ENCODE results near the gene BCL3. TPM values are rescaled to one million over a fixed set of nuclear protein-coding genes. Genes with fewer than 3 reads are reported as not detected.

The BCL3 gene
- total and polyA plus RNA-seq, 10 of the 15 experiments (the other 5 are each of a cell fraction or from before 2014, with no cell fraction given) = 0.55 to 22.7 (median 3.6) TPM

GRCh38 chr19:44757057-44757734, 8.7 kb downstream of the BCL3 start:
- Histone ChIP-seq H3K4me3 (no peak overlapping the region), H3K36me3 (ENCODE audit: control insufficient read depth in 2 of 2, insufficient read depth in 2 of 2, low read length in 1 of 2) (peaks cover 3 to 11% of the 10 kb centered on the region in 2 experiments; a peak in 3 of 4 replicates), H4K20me1 (ENCODE audit: control insufficient read depth, insufficient read depth) (no peaks in the 10 kb centered on the region), H2AFZ (ENCODE audit: control insufficient read depth, low read depth, low read length) (no peak overlapping the region), H3K27ac (ENCODE audit: control insufficient read depth, insufficient read depth) (no peak overlapping the region), H3K4me1 (ENCODE audit: control insufficient read depth, insufficient read depth, low read length) (peaks cover 15% of the 10 kb centered on the region), H3K27me3 (replicated peaks in 1 of 2; ENCODE audit: control insufficient read depth in 2 of 2, insufficient read depth in 2 of 2, low read length in 1 of 2) (no peaks in the 10 kb centered on the region), H3K9ac (ENCODE audit: control insufficient read depth, insufficient read depth, low read length) (no peak overlapping the region), H3K4me2 (ENCODE audit: control insufficient read depth, insufficient read depth) (no peak overlapping the region), H3K79me2 (ENCODE audit: control insufficient read depth, insufficient read depth, low read length) (peaks cover 22% of the 10 kb centered on the region), H3K9me3 (replicated peaks; ENCODE audit: control insufficient read depth, insufficient read depth, low read length) (no peaks in the 10 kb centered on the region)
- ATAC-seq = no peak
- intact Hi-C loops (cut with micrococcal nuclease; ENCODE audit: unreplicated experiment) (no loop called here), in situ Hi-C loops (cut with MboI) (no loop called here)
- no TSS peak for BruUV-seq (replicated peaks)
- FAIRE-seq = no peak
- ChIA-PET CTCF (interaction anchor here (1.6 kb wide), 1 partner anchor 35 kb away, joined by 4 read pairs; no protein-coding TSS in a partner anchor), RAD21 (ENCODE audit: unreplicated experiment) (interaction anchor here (0.9 kb wide), 1 partner anchor 33 kb away, joined by 3 read pairs; no protein-coding TSS in a partner anchor), SMC1A (ENCODE audit: uncharacterized antibody, unreplicated experiment) (interaction anchor here (1.5 kb wide), 1 partner anchor 10 kb away, joined by 6 read pairs; no protein-coding TSS in a partner anchor), POLR2A (interaction anchor here (1.3 kb wide), 1 partner anchor 10 kb away, joined by 4 read pairs; no protein-coding TSS in a partner anchor)
- WGBS (ENCODE audit: insufficient coverage, insufficient replicate concordance, low lambda C conversion rate, missing lambda C conversion rate) = 95% methylated on average over 42 of the region's 53 CpGs
- DNase-seq (ENCODE audit: low read depth, low spot score) = no peak
- TF ChIP-seq LARP7 (IDR thresholded peaks at IDR 0.05) (no peak), KDM1A (IDR thresholded peaks at IDR 0.05; ENCODE audit: borderline replicate concordance) (no peak)

GRCh38 chr19:44757735-44758505, 9.4 kb downstream of the BCL3 start:
- no peak overlapping the region for H3K27ac ChIP-seq (ENCODE audit: control insufficient read depth, insufficient read depth)
- peaks cover 16% of the 10 kb centered on the region for H3K79me2 ChIP-seq (ENCODE audit: control insufficient read depth, insufficient read depth, low read length)
- H3K9ac ChIP-seq (ENCODE audit: control insufficient read depth, insufficient read depth, low read length) = no peak overlapping the region
- H3K9me3 ChIP-seq (replicated peaks; ENCODE audit: control insufficient read depth, insufficient read depth, low read length) = no peaks in the 10 kb centered on the region
- intact Hi-C loops (cut with micrococcal nuclease; ENCODE audit: unreplicated experiment) (no loop called here), in situ Hi-C loops (cut with MboI) (no loop called here)
- peaks cover 8% of the 10 kb centered on the region for H3K4me1 ChIP-seq (ENCODE audit: control insufficient read depth, insufficient read depth, low read length)
- SMC1A ChIA-PET (ENCODE audit: uncharacterized antibody, unreplicated experiment) = interaction anchor here (1.5 kb wide), 1 partner anchor 9 kb away, joined by 6 read pairs; no protein-coding TSS in a partner anchor
- no peak overlapping the region for H2AFZ ChIP-seq (ENCODE audit: control insufficient read depth, low read depth, low read length)
- no peaks in the 10 kb centered on the region for H3K27me3 ChIP-seq (replicated peaks in 1 of 2; ENCODE audit: control insufficient read depth in 2 of 2, insufficient read depth in 2 of 2, low read length in 1 of 2)
- TF ChIP-seq NRF1 (conservative IDR thresholded peaks at IDR 0.05; ENCODE audit: low read depth, low read length) = no peak
- TF ChIP-seq SMAD1 (IDR thresholded peaks at IDR 0.05; ENCODE audit: low read depth, partially characterized antibody) = no peak
- TF ChIP-seq POLR2AphosphoS5 (IDR thresholded peaks at IDR 0.05; ENCODE audit: low read length) = no peak
- TF ChIP-seq FOS (IDR thresholded peaks at IDR 0.05; ENCODE audit: borderline replicate concordance, extremely low read depth, insufficient read length) = no peak
- no peak for TF ChIP-seq ATF2 (IDR thresholded peaks at IDR 0.05; ENCODE audit: low read length)
- TF ChIP-seq USF1 (IDR thresholded peaks at IDR 0.05; ENCODE audit: borderline replicate concordance, extremely low read length, insufficient read depth, low read depth, low read length) = no peak
- no peak for TF ChIP-seq SUPT20H (IDR thresholded peaks at IDR 0.05; ENCODE audit: borderline replicate concordance, control insufficient read depth, low read depth, low read length)
- no TSS peak for BruUV-seq (replicated peaks)
- 100% methylated on average over 38 of the region's 68 CpGs for WGBS (ENCODE audit: insufficient coverage, insufficient replicate concordance, low lambda C conversion rate, missing lambda C conversion rate)
- CTCF ChIA-PET = interaction anchor here (1.6 kb wide), 1 partner anchor 36 kb away, joined by 4 read pairs; no protein-coding TSS in a partner anchor
- no peaks in the 10 kb centered on the region for H4K20me1 ChIP-seq (ENCODE audit: control insufficient read depth, insufficient read depth)
- FAIRE-seq (no peak), DNase-seq (ENCODE audit: low read depth, low spot score) (no peak), ATAC-seq (no peak)
- POLR2A ChIA-PET = interaction anchor here (1.3 kb wide), 1 partner anchor 10 kb away, joined by 4 read pairs; no protein-coding TSS in a partner anchor
- peaks cover 3 to 11% of the 10 kb centered on the region in 2 experiments; a peak in 3 of 4 replicates for H3K36me3 ChIP-seq (ENCODE audit: control insufficient read depth in 2 of 2, insufficient read depth in 2 of 2, low read length in 1 of 2)
- RAD21 ChIA-PET (ENCODE audit: unreplicated experiment) = interaction anchor here (0.9 kb wide), 1 partner anchor 34 kb away, joined by 3 read pairs; no protein-coding TSS in a partner anchor
- no peak overlapping the region for H3K4me3 ChIP-seq
- H3K4me2 ChIP-seq (ENCODE audit: control insufficient read depth, insufficient read depth) = no peak overlapping the region
